Subcutaneous preadipocyte (primary cell): ENCODE data around the gene ZBP1. TPM values are rescaled to one million over a fixed set of nuclear protein-coding genes. Genes with fewer than 3 reads are reported as not detected.

Experiments used
- total RNA-seq: library from RNA; depleted of rRNA; stranded (reverse); fragments of >200 nt; gene quantifications from 2 replicates; pipeline ENCODE4 v1.2.3, GENCODE V29; 2012

The ZBP1 gene, protein sequence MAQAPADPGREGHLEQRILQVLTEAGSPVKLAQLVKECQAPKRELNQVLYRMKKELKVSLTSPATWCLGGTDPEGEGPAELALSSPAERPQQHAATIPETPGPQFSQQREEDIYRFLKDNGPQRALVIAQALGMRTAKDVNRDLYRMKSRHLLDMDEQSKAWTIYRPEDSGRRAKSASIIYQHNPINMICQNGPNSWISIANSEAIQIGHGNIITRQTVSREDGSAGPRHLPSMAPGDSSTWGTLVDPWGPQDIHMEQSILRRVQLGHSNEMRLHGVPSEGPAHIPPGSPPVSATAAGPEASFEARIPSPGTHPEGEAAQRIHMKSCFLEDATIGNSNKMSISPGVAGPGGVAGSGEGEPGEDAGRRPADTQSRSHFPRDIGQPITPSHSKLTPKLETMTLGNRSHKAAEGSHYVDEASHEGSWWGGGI
- not detected in 2 replicates for total RNA-seq

DNA sequence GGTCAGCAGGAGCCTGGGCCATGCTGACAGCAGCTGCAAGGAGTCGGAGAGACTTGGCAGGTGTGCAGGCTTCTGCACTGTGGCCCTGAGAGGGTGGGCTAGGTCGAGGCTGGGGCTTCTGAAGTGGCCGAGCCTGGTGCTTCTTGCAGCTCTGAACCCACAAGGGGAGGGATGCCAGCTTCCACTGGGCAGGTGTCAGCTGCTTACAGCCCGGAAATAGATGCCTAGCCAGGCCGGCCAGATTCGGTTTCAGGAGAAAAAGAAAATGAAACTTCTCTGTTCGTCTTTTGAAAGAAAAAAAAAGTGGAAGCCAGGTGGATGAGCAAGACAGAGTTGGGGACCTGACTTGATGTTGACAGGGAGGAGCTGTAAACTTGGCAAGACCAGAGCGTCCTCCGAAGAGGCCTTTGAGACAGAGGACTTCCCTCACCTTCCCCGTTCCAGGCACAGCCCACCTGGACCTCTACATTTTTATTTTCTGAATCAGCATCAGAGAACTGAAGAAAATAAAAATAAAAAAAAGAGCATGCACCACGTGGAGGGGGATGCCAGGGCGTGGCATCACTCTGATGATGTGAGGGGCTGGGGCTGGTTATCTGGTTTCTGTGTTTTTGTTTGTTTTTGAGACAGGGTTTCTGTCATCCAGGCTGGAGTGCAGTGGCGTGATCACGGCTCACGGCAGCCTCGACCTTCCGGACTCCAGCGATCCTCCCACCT is at the start of gene ZBP1:
TSS of gene ZBP1 (minus strand) at position 153 of the 717 bp plus-strand sequence. CDS start at position 22, 131 bp downstream.

DNA sequence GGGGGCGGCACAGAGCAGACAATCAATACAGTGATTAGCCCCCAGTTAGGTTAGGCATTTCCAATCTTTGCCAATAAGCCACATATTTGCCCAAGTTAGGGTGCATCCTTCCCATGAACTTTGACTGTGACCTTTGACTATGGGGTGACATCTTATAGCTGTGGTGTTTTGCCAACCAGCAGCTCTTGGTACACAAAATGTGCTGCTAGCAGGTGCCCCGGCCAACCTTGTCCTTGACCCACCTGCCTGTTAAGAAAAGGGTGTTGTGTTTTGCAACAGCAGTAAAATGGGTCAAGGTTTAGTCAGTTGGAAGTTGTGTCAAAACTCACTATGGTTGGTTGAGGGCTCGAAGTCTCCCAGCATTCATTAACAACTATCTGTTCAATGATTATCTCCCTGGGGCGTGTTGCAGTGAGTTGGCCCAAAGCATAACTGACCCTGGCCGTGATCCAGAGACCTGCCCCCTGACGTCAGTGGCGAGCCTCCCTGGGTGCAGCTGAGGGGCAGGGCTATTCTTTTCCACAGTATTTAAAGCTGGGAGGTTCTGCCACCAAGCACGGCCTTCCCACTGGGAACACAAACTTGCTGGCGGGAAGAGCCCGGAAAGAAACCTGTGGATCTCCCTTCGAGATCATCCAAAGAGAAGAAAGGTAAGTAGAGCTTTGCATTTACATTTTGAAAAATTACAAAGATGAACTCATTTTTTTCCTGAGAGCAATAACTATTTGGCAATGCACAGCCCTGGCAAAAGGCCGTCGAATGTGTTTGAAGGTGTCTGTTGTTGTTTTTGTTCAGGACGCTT is 59.5 kb downstream of the ZBP1 start, which contains the start of gene PCK1:
TSS of gene PCK1 (plus strand) at position 557 of the 802 bp plus-strand sequence. CDS start 302 bp downstream, outside the sequence.

Other genes starting within 250 kb of the ZBP1 start
- gene RBM38, start 229.0 kb downstream of the ZBP1 start, total RNA-seq = 7.3 and 7.4 TPM in 2 replicates
- gene CTCFL, start 95.3 kb downstream of the ZBP1 start, total RNA-seq = not detected in 2 replicates
- gene PCK1, start 59.3 kb downstream of the ZBP1 start, total RNA-seq = not detected in 2 replicates
- under 0.01 and 0.20 TPM in 2 replicates for gene PMEPA1, start 89.6 kb upstream of the ZBP1 start, total RNA-seq